OCI-LY1 (cell line): ENCODE measurements around the gene SENP3.
A peak's percentile ranks its signal among the peaks of the same experiment; 100 is the strongest.

Experiments
- H2AFZ ChIP-seq: fragments of 200-600 bp; sonication (generic), shearing (Covaris generic); 2 replicates; pipeline ENCODE4 v1.6.0; 2014; ENCODE audit warnings: antibody characterized with exemption, mild to moderate bottlenecking, low read length
- H3F3A ChIP-seq: fragments of 200-600 bp; sonication (generic), shearing (Covaris generic); 2 replicates; pipeline ENCODE4 v1.6.0; 2014; ENCODE audit warnings: mild to moderate bottlenecking, antibody characterized with exemption, low read length, moderate library complexity; ENCODE audit not compliant: insufficient read depth
- H3K27ac ChIP-seq: fragments of 200-600 bp; sonication (generic); 2 replicates; pipeline ENCODE4 v1.5.1; 2014; ENCODE audit warnings: low read length, mixed run types, mild to moderate bottlenecking, low read depth; ENCODE audit not compliant: poor library complexity, severe bottlenecking
- H3K27me3 ChIP-seq: fragments of 200-600 bp; sonication (generic); 2 replicates; pipeline ENCODE4 v1.6.0; 2014; ENCODE audit warnings: antibody characterized with exemption, mild to moderate bottlenecking, low read length, moderate library complexity; ENCODE audit not compliant: insufficient read depth
- H3K36me3 ChIP-seq: fragments of 200-600 bp; sonication (generic); 2 replicates; pipeline ENCODE4 v1.6.1; 2014; ENCODE audit warnings: mild to moderate bottlenecking, antibody characterized with exemption, low read length, moderate library complexity, mixed read lengths; ENCODE audit not compliant: insufficient read depth
- H3K4me1 ChIP-seq: fragments of 200-600 bp; sonication (generic); 2 replicates; pipeline ENCODE4 v1.5.1; 2014; ENCODE audit warnings: mild to moderate bottlenecking, low read length, moderate library complexity; ENCODE audit not compliant: insufficient read depth, severe bottlenecking
- H3K4me2 ChIP-seq: fragments of 200-600 bp; sonication (generic), shearing (Covaris generic); 2 replicates; pipeline ENCODE4 v1.6.1; 2014; ENCODE audit warnings: low read length
- H3K4me3 ChIP-seq: fragments of 200-600 bp; sonication (generic); 2 replicates; pipeline ENCODE4 v1.5.1; 2014; ENCODE audit warnings: low read length, low read depth, mild to moderate bottlenecking, mixed read lengths; ENCODE audit not compliant: poor library complexity, severe bottlenecking
- H3K79me2 ChIP-seq: fragments of 200-600 bp; shearing (Covaris generic); 2 replicates; pipeline ENCODE4 v1.6.1; 2016; ENCODE audit warnings: mixed run types, low read length, mixed read lengths; ENCODE audit not compliant: insufficient read depth
- H3K9ac ChIP-seq: fragments of 200-600 bp; sonication (generic), shearing (Covaris generic); 2 replicates; pipeline ENCODE4 v1.6.1; 2014; ENCODE audit warnings: mild to moderate bottlenecking, low read length, mixed read lengths
- H3K9me2 ChIP-seq: fragments of 200-600 bp; sonication (generic), shearing (Covaris generic); 2 replicates; pipeline ENCODE4 v1.6.1; 2014; ENCODE audit warnings: low read depth, mild to moderate bottlenecking, low read length, mixed read lengths
- H3K9me3 ChIP-seq: fragments of 200-600 bp; shearing (Covaris generic); 2 replicates; pipeline ENCODE4 v1.6.1; 2014; ENCODE audit warnings: low read length, mixed read lengths
- H4K20me1 ChIP-seq: fragments of 200-600 bp; sonication (generic), shearing (Covaris generic); 2 replicates; pipeline ENCODE4 v1.6.0; 2016; ENCODE audit warnings: mild to moderate bottlenecking, low read length; ENCODE audit not compliant: insufficient read depth
- CTCF ChIP-seq: fragments of 200-600 bp; sonication (generic), shearing (Covaris generic); IDR thresholded peaks from 2 replicates; pipeline ENCODE4 v1.5.1; 2017; ENCODE audit warnings: mild to moderate bottlenecking, antibody characterized with exemption, low read length, moderate library complexity, mixed read lengths
- EZH2 ChIP-seq: fragments of 200-600 bp; sonication (generic), shearing (Covaris generic); IDR thresholded peaks from 2 replicates; pipeline ENCODE4 v1.8.0; 2017; ENCODE audit warnings: borderline replicate concordance, mixed run types, mild to moderate bottlenecking, antibody characterized with exemption, low read length, moderate library complexity, mixed read lengths

SENP3 gene

GRCh38 chr17:7548585-7549400, 12.9 kb upstream of the SENP3 start, which contains the start of gene TNFSF12:
TSS of gene TNFSF12 (plus strand) at chr17:7549058. CDS start at chr17:7549154, 96 bp downstream.
- no peaks in the 10 kb centered on the region for H4K20me1 ChIP-seq
- H3K9me3 ChIP-seq = no peaks in the 10 kb centered on the region
- H3K79me2 ChIP-seq = no peaks in the 10 kb centered on the region
- H3K36me3 ChIP-seq = no peaks in the 10 kb centered on the region
- no peak within 1 kb of the TSS for H3K27ac ChIP-seq
- H3K27me3 ChIP-seq = peaks cover 16% of the 10 kb centered on the region
- no peak within 1 kb of the TSS for H2AFZ ChIP-seq
- TF ChIP-seq CTCF (no peak), EZH2 (no peak)
- no peak within 1 kb of the TSS for H3K9ac ChIP-seq
- peak within 1 kb of the TSS; percentile 7 for H3K4me3 ChIP-seq
- no peaks in the 10 kb centered on the region for H3K9me2 ChIP-seq
- H3K4me1 ChIP-seq = peaks cover 4% of the 10 kb centered on the region
- peak within 1 kb of the TSS; percentile 40; the same call in 1 of the 2 replicates for H3K4me2 ChIP-seq
- no peaks in the 10 kb centered on the region for H3F3A ChIP-seq

GRCh38 chr17:7549401-7550055, 12.2 kb upstream of the SENP3 start:
- peaks cover 4% of the 10 kb centered on the region for H3K4me1 ChIP-seq
- no peaks in the 10 kb centered on the region for H3K36me3 ChIP-seq
- no peak overlapping the region for H3K9ac ChIP-seq
- H3K9me3 ChIP-seq = no peaks in the 10 kb centered on the region
- H3K27ac ChIP-seq = no peak overlapping the region
- TF ChIP-seq CTCF (no peak), EZH2 (no peak)
- no peaks in the 10 kb centered on the region for H3F3A ChIP-seq
- no peaks in the 10 kb centered on the region for H4K20me1 ChIP-seq
- no peaks in the 10 kb centered on the region for H3K79me2 ChIP-seq
- no peak overlapping the region for H3K4me3 ChIP-seq
- H2AFZ ChIP-seq = no peak overlapping the region
- peaks cover 16% of the 10 kb centered on the region for H3K27me3 ChIP-seq
- H3K4me2 ChIP-seq = peak overlapping the region; percentile 40; the same call in 1 of the 2 replicates
- H3K9me2 ChIP-seq = no peaks in the 10 kb centered on the region

- Histone ChIP-seq H3K4me2 (no peak overlapping the region), H3K79me2 (no peaks in the 10 kb centered on the region), H3K4me3 (no peak overlapping the region), H4K20me1 (no peaks in the 10 kb centered on the region), H3K27me3 (peaks cover 16% of the 10 kb centered on the region), H3K27ac (no peak overlapping the region), H3K4me1 (peaks cover 4% of the 10 kb centered on the region), H3K9ac (no peak overlapping the region), H3K9me2 (no peaks in the 10 kb centered on the region), H3K36me3 (no peaks in the 10 kb centered on the region), H3K9me3 (no peaks in the 10 kb centered on the region), H2AFZ (no peak overlapping the region), H3F3A (no peaks in the 10 kb centered on the region)
- TF ChIP-seq CTCF (no peak), EZH2 (no peak)
Measured at GRCh38 chr17:7550344-7550743, 11.4 kb upstream of the SENP3 start.
